ENCODE measurements around the gene CNOT1.

DNA sequence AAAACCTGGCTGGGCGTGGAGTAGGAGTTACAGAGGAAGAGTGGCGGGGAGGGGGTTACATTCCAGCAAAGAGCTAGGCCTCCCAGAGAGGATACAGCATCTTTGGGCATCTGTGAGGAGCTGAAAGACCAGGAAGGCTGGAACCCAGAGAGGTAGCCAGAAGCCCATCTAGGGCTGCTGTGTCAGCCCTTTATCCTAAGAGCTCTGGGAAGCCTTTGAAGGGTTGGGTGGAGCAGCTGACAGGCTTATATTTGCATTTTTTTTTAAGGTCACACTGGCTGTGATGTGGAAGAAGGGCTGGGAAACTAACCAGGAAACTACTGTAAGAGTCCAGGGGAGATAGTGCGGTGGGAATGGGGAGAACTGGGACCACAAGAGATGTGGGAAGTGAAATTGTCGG is 6.8 kb upstream of the CNOT1 start:
- TF ChIP-seq ATF3 (IDR thresholded peaks at IDR 0.05) (no peak), CTCF (IDR thresholded peaks at IDR 0.05; ENCODE audit: low read depth, low read length, missing input control) (no peak)

All from liver (tissue), 3 donors.